T-helper 2 cell treated with Interferon-gamma antibody and Interleukin-4, amounts not matched to agents 100 ng/mL and 5 ng/mL, for 36 hours (primary cell): ENCODE measurements around the gene DCAKD. TPM values are rescaled to one million over a fixed set of nuclear protein-coding genes. Genes with fewer than 3 reads are reported as not detected.

Experiments
- intact Hi-C: fragments of 100-400 bp; cut with micrococcal nuclease; formaldehyde crosslinking; loops from one replicate; pipeline ENCODE4 v1.15.1; 2023
- total RNA-seq: library from RNA; stranded (reverse); gene quantifications from 2 replicates; pipeline ENCODE4 v1.2.3, GENCODE V29; 2022

DCAKD gene
- total RNA-seq, 1 donor from 2014 or later, result 28.6 TPM

DNA sequence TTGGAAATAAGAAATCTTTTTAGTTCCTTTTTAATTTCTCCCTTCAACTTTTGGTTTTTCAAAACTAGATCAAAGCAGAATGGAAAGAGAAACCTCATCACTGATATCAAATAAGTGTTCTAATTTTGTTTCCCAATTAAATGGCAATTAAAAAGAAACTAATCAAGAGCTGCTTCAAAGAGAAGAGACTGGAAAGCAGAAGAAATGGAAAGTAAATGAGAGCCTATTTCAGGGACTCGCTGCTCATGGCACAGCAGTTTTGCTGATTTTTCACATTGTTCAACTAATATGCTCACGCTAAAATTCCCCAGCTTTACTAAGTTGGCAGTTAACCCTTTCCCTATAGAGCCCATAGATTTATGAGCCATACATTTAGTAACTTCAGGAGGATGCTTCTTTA lies 16.2 kb upstream of the DCAKD start:
- intact Hi-C loops, result no loop called here

DNA sequence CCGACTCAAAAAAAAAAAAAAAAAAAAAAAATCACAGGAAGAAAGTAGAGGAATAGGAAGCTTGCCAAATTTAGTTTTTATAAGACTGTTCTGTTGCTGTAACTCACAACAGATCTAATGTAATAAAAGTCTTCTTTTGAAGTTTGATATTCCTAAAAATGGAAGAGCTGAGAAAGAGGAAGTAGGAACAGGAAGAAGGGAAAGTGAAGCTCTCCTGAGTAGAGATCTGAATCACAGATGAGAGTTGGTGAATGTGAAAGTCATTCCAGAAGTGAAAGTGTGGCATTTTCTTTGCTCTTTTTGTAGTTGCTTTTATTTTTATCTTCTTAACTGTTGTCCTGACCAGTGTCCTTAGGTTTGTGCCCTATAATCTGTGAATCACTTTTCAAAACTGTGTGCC lies 11.8 kb upstream of the DCAKD start:
- intact Hi-C loops, result loop anchor here (5.0 kb wide), 1 partner anchor 286 kb away; no protein-coding TSS in a partner anchor

DNA sequence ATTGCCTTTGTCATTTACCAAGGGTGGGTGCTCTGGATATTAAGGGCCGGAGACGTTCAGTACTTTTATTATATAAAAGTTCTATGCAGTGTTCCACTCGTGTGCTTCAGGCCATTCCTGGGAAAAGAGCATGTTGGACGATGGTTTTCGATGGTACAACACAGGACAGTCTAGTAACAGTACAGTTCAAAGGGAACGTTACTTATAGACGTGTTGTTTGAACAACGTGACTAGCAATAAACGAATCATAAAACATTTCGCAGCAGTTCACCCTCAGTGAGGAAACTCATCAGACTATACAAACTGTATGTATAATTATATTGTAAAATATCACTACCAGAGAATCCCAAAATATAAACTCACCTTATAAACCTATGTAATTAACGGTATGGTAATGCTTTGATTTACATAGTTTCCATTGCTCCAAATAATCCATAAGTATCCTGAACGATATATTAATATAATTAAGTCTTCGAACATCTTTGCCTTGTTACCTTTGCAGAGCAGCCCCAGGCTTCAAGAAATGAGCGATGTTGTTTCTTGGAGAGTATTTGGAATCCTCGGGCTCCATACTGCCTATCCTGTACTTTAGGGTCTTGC lies 10.3 kb upstream of the DCAKD start:
- intact Hi-C loops, result loop anchor here (1.0 to 5.0 kb wide), 7 partner anchors 9 to 284 kb away; partner anchors contain the start of genes HEXIM1, HEXIM2, KIF18B and MAP3K14

DNA sequence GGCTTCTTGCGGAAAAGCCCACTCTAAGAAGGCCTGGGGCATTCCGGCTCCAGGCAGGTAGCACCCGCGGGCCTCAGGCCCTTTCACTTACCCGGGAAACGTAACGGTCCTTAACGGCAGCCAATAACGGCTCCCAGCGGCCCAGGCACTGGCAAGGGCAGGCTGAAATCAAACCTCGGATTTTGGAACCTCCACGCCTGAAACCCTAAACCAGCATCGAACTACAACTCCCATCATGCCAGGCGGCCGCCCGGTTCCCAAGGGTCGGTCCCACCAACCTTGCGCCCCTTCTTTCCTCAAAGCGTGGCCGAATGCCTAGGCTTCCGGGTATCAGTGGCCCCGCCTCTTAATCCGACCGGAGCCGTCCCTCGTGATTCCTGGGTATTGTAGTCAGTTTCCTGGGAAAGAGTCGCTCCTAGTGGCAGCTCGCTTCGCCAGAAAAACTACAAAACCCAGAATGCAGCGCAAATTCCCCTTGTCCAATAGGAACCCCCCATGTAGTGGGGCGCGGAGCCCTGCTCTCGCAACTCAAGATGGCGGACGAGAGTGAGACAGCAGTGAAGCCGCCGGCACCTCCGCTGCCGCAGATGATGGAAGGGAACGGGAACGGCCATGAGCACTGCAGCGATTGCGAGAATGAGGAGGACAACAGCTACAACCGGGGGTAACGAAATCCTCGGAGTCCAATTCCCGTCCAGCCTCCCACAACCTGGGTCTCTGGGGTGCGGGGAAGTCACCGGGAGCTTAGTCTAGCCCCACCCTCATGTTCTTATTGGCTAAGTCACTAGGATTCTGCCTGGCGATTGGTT lies 9.6 kb upstream of the DCAKD start, which contains the start of gene NMT1:
TSS of gene NMT1 (plus strand) at position 521 of the 809 bp plus-strand sequence. CDS start at position 534, 13 bp downstream.
- intact Hi-C loops, result loop anchor here (1.0 to 5.0 kb wide), 7 partner anchors 9 to 284 kb away; partner anchors contain the start of genes HEXIM1, HEXIM2, KIF18B and MAP3K14

DNA sequence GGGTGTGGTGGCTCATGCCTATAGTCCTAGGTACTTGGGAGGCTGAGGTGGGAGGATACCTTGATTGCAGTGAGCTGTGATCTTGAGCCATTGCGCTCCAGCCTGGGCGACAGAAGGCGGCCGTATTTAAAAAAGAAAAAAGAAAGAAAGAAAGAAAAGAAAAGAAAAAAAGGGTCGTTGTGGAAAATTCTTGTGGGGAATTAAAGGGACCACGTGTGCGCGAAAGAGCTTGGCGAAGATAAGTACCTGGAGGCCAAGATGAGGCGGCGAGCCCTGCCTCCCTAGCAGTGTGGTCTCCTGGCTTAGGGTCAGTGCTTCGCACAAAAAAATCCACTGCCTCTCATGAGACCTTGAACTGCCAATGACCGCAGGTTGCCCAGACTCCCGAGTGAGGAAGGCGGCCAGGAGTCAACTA lies 9.0 kb upstream of the DCAKD start:
- intact Hi-C loops, result loop anchor here (2.0 to 5.0 kb wide), 2 partner anchors 72 to 283 kb away; partner anchors contain the start of gene PLCD3

DNA sequence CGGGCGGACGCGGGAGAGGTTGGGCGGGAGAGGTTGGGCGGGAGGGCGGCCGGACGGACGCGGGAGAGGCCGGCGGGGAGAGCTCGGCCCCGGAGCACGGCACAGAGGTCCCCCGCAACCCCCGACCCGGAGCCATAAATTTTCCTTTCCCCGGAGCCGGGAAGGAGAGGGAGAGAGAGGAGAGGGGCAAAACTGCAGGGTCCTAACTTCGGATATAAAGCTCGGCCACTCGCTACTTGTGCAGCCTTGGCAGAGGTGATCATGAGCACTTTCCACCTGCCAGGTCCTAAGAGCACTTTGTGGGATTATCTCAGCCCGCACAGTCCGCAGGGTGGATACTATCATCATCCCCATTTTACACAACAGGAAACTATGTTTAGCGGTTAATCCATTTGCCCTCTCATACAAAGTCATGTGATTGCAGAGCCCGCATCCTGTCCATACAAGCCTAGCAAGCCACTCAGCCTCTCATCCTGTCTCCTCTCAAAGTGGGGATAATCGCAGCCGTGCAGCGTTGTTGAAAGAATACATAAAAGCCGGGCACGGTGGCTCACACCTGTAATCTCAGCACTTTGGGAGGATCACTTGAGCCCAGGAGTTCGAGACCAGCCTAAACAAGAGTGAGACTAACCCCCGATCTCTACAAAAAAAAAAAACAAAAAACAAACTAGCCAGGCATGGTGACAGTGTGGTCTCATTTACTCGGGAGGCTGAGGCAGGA lies 780 bp upstream of the DCAKD start:
- intact Hi-C loops, result loop anchor here (1.0 kb wide), 1 partner anchor 9 kb away; the partner anchor contains the start of gene NMT1

DNA sequence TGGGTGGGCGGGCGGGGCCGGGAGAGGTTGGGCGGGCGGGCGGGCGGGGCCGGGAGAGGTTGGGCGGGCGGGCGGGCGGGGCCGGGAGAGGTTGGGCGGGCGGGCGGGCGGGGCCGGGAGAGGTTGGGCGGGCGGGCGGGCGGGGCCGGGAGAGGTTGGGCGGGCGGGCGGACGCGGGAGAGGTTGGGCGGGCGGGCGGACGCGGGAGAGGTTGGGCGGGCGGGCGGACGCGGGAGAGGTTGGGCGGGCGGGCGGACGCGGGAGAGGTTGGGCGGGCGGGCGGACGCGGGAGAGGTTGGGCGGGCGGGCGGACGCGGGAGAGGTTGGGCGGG lies 254 bp upstream of the DCAKD start:
- intact Hi-C loops, result loop anchor here (1.0 to 2.0 kb wide), 2 partner anchors 10 to 83 kb away; partner anchors contain the start of genes C1QL1 and NMT1

DNA sequence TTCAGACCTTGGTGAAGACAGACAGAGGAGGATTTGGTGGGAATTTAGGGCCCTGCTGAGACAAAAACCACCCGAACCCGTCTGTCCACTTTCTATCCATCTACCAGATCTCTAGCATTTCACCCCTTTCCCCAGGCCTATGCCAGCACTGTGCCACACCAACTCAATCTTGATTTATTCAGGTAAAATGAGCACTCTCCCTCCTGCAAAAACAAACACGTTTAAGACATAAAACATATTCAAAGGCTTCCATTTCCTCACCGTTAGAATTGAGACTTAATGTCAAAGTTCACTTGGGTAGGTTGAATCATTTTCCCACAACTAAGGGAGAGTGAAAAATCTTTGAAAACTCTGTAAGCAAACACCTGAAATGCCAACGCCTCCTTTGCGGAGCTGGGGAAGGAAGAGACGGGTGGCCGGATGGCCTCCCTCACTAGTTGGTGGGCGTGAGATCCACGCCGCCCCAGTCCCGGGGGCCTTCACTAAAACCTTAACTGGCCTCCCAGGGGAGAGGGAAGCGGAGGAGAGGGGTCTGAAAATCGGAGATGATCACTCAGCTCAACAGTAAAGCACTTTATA lies 862 bp downstream of the DCAKD start:
- intact Hi-C loops, result loop anchor here (2.0 kb wide), 1 partner anchor 82 kb away; the partner anchor contains the start of gene C1QL1

DNA sequence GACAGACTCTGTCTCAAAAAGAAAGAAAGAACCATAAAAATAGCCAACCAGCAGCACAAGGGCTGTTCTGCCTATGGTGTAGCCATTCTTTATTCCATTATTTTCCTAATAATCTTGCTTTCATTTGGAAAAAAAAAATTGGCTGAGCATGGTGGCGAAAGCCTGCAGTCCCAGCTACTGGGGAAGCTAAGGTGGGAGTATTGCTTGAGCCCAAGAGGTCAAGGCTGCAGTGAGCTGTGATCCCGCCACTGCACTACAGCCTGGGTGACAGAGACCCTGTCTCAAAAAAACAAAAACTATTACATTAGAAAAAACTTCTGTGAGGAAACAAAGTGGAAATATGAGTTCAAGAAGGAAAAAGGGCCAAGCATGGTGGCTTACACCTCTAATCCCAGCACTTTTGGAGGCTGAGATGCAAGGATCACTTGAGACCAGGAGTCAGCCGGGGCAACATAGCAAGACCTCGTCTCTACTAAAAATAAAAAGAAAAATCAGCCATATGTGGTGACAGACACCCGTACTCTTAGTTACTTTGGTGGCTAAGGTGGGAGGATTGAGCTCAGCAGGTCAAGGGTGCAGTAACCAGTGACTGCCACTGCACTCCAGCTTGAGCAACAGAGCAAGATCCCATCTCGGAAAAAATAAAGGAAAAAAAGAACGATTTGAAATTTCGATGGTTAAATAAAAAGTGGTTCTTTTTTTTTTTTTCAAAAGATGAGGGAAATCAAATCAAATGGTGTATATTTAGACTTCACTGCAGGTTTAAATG lies 2.5 kb downstream of the DCAKD start:
- intact Hi-C loops, result no loop called here

DNA sequence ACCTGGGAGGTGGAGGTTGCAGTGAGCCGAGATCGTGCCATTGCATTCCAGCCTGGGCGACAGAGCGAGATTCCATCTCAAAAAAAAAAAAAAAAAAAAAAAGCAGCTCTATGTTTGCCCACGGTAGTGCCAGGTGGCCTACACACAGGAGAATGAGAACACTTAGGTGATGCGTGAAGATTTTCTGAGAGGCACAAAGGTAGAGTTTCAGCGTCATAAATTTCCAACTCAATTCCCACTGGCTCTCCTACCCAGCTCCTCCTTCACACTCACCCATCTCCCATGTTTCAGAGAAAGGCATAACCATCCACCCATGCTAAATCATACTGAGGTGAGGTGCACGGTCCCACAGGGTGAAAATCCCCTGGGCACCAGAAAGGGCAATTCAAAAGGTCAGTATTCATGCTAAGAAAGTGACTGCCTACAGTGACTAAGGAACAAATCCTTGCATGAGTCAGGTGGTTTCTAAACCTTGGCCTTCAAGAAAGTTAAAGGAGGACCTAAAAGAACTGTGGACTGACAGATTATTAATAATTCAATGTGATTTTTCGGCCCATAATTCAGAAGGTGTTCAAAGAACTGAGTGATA lies 4.8 kb downstream of the DCAKD start:
- intact Hi-C loops, result no loop called here

DNA sequence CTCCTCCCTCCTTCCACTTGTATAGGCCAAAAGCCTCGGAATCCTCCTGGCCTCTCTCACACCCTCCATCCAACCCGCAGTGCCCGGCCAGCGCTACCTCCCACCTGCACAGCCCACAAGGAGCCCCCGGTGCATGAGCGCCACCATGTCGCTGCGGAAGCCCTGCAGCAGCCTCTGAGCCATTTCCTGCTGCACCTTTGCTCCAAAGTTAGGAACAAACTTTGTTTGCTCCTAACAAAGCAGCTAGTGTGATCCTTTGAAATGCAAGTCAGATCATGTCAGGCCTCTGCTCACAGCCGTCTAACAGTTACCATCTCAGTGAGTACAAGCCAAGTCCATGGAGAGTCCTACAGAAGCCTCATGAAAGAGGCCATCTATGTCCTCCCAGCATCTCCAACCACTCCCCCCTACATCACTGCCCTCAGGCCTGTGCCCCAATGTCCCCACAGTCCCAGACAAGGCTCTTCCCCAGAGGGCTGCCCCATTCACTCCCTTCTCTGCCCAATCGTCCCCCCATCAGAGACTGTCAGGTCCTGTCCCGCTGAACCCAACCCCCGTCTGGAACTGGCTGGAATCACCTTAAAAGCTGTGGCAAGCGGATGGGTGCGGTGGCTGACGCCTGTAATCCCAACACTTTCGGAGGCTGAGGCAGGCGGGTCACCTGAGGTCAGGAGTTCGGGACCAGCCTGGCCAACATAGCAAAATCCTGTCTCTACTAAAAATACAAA lies 7.5 kb downstream of the DCAKD start:
- intact Hi-C loops, result no loop called here

DNA sequence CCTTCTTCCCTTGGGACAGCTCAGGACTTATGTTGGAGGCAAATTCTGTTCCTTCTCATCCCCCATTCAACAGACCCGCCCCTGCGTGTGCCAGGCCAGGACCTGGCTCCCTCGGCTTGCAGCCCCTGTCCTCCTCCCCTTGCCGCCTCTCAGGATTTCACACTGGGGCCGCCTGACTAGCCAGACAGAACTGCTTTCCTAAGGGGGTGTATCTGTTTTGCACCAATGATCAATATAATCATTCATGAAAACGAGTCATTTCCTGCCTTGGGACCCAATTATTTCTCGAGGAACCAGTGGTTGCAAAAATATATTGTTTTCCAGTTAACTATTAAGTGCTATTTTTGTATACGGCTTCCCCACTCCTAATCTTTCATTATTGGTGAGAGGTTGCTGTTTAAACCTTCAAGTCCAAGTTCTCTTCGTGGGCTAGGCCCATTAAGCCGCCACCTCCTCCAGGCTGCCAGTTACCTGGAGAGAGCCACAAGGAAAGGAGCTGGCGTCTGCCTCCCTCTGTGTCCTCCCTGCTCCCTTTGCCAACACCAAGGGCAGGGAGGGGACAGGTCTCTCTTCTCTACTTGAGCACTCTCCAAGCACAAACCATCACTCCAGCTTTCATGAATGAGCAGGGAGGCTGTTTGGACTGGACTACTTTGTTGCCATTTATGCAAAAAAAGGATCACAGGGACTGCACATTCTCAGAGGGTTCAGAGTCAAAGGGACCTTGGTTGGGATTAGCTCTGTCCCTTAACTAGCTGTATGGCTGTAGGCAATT lies 8.9 kb downstream of the DCAKD start:
- intact Hi-C loops, result no loop called here

DNA sequence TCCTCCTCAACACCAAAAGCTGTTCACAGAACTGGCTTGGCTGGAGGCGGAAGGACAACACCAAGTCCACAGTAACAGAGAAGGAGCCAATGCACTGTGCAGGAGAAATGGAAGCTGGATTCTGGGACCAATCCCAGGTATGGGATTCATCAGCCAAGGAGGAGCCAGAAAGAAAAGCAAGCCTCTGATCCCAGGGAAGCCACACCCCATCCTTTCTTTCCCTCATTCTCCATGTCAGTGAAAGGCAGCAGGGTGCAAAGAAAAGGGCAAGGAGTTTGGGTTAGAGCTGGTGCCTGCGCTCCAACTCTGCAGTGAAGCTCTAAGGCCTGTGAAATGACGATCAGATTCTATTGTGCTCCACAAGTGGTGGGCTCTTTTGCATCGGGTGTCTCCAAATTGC lies 11.0 kb downstream of the DCAKD start:
- intact Hi-C loops, result no loop called here

DNA sequence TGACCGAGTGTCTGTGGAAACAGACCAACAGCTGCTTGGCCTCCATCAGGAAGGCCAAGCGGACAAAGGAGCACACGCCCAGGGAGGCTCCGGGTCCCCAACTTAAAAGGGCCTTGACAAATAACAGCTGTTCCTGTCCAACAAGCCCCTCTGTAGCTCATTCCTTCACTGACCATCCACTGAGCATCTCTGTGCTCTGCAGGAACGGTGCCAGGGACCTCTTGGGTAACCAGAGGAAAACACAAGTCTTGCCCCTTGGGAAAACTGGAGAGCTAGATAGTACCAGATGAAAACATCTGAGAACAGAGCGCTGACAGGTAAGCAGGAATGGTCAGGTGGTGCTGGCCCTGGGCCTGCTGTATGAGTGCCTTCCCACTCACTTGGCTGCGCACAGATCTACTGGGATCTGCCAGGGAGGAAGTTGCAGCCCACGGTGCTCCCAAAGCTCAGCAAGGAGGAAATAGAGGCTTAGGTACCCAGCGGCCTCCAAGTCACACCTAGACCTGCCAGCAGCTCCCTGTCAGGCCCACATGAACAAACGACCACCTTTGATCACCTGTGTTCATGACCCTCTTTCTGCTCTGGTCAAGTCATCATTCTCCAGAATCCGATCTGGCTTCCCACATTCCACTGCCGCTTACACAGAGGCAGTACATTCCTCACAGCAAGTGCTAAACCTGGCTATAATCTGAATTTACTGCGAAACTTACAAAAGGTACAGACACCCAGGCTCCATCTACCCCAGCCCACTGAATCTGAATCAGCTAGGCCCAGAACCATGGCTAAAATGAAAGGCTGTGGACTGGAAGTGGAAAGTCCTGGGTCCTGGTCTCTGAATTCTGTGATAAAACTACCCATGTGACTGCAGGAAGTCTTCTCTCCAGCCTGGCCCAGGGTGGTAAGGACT lies 12.5 kb downstream of the DCAKD start:
- intact Hi-C loops, result no loop called here

DNA sequence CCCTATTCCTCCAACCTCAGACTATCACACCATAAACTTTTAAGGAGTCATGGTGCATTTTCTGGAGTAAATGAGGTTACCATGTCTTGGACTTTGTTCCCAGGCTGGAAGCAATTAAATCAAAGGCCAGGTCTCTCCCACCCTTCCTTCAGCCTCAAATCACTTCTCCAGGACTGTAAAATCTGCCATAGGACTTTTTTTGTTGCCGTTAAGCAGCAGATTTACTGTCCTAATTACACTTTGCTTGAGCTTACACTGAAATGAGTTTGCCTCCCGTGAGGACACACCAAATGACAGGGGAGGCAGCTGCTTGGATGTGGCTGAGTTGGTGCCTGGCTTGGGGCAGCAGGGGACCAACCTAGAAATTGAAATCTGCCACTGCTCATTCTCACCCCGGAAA lies 14.7 kb downstream of the DCAKD start:
- intact Hi-C loops, result no loop called here

DNA sequence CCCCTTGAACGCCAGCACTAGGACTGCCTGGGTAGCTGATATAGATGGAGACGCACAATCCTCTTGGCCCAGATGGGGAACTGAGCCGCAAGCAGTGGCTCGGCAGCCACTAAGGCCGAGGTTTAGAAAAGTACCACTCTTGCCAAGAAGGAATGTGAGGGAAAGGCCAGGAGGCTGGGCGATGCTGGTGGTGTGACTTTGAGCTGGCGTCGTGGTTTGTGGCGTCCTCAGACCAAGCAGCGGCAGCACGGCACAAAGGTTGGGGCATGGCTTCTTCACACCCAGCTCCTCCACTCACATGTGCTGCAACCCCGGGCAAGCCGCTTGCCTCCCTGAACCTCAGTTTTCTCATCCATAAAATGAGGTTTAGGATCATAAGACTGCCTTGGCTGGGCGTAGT lies 15.6 kb downstream of the DCAKD start:
- intact Hi-C loops, result no loop called here

DNA sequence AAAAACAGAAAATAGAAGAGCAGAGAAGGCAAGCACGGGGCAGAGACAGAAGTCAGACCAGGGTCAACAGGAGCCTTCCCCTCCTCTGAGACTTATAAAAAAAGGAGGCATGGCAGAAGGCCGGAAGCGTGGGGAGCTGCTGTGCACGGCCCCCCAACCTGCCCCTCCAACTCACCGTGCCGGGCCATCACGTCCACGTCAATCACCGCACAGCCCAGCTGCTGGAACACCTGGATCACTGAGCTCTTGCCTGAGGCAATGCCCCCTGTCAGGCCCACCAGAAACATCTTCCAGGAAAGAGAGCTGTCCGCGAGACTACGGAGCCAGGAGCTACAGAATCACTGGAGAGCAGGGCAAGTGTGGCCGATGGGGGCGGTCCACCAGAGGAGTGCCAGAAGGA lies 16.8 kb downstream of the DCAKD start:
- intact Hi-C loops, result no loop called here

DNA sequence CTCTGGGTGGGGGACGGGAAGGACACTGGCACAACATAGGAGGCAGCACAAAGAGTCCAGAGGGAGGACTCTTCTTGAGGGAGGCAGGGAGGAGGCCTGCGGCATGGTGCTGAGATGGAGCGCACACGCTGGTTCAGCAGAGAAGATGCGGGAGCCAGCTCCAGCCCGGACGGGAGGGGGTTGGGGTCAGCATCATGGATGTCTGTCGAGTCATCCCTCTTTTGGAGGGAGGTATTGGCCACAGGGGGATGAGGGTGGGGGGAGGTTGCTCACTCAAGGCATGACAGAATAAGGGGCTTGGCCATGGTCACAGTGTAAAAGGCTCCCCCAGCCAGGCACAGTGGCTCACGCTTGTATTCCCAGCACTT lies 19.3 kb downstream of the DCAKD start:
- intact Hi-C loops, result no loop called here
